Activated naive CD4-positive, alpha-beta T cell treated with anti-CD3 and anti-CD28 coated beads, Interleukin-2, amount 50 U/mL, for 16 hours (primary cell): Measurements from ENCODE around the gene ZC3H8.

Experiments used
- DNase-seq: peaks from one replicate; pipeline ENCODE4 v3.0.0-alpha.2; 2020

Gene ZC3H8

GRCh38 chr2:112194482-112194881 is 60.4 kb downstream of the ZC3H8 start:
- DNase-seq: no peak

GRCh38 chr2:112194028-112194427 is 60.8 kb downstream of the ZC3H8 start:
- no peak for DNase-seq

DNA sequence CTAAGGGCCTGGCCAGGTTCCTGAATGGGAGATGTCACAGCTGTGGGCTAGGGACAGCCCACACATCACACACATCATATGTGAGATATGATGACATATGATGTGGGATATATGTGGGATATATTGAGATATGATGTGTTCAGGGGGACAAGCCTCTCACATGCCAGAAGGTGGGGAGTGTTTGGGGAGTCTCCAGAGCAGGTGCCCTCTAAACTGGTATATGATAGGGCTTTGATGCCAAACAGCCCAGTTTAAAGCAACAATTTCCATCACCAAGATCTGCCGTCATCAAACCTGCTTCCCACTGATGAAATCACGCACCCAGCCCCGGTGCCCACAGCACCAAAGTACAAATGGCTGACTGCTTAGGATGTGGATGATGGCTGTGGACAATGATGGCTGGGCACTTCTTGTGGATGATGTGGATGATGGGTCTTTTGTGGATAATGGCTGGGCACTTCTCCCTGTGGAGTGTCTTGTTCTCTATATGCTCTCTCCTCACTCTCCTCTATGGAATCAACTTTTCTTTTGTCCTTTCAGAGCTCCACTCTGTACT is 65.8 kb downstream of the ZC3H8 start:
- DNase-seq: peak; percentile 16

DNA sequence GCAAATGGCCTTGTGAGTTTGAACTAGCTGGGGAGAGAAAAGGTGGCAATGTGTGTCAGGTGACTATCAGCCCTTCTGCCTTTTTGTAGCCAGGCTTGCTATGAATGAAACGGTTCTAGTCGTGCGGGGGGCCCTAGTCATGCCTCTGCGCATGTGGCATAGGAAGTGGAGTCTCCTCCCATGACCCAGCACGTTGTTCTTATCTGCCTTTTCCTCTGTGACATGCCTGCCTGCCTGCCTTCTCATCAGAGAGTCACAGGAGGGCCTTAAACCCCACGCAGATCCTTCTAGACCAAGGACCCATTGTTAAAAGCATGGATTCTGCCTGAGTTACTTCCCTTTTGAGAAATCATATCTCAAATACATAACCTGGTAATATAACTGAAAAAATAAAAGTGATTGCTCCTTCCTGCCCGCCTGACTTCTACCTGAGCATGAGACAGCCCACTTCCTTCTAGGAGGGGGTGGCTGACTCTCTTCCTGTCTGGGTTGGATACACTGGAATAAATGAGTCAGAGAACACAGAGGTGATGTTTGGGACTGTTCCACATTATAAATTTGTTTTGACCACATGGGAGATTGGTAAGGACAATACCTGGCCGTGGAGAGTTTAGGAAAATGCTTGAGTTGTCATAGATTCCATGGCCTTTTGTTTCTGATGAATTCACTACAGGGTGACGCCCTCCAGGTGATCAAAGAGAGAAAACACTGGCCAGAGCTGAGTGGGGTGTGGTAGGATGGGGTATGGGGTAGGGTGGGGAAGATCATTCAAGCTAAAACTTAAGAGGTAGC is 66.8 kb downstream of the ZC3H8 start:
- DNase-seq: peak; percentile 83

DNA sequence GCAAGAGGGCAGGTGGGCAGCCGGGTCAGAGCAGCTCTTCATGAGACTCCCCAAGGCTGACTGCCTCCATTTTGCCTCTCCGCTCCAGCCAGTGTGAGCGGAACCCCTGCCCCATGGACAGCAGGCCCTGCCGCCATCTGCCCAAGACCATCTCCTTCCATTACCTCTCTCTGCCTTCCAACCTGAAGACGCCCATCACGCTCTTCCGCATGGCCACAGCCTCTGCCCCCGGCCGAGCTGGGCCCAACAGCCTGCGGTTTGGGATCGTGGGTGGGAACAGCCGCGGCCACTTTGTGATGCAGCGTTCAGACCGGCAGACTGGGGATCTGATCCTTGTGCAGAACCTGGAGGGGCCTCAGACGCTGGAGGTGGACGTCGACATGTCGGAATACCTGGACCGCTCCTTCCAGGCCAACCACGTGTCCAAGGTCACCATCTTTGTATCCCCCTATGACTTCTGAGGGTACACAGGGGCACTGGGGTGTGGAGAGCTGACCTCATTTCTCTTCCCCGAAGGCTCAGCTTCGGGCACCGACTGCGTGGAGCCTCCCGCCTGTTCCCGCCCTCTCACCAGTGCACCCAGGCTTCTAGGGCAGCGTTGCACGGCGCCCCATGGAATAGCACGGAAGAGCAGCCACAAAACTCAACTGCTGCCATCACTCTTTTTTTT is 67.7 kb downstream of the ZC3H8 start:
- peak; percentile 26 for DNase-seq

GRCh38 chr2:112185131-112185530 is 69.7 kb downstream of the ZC3H8 start:
- DNase-seq: no peak

DNA sequence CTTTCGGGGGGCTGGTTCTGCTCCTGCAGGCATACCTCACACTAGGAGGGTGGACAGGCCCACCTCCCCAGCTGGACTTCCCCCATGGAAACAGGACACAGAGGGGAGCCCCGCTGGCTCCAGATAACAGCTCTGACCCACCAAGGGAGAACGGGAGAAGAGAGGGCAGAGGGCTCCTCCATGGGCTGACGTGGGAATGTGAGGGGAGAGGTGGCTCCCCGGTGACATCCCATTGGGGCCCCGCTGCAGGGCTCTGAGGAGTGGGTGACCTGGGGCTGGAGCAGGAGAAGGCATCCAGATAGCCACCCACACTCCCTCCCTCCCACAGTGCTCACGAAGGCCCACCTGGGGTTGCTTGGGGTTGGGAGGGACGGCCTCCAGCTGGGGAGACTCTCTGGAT is 70.7 kb downstream of the ZC3H8 start:
- DNase-seq: no peak

DNA sequence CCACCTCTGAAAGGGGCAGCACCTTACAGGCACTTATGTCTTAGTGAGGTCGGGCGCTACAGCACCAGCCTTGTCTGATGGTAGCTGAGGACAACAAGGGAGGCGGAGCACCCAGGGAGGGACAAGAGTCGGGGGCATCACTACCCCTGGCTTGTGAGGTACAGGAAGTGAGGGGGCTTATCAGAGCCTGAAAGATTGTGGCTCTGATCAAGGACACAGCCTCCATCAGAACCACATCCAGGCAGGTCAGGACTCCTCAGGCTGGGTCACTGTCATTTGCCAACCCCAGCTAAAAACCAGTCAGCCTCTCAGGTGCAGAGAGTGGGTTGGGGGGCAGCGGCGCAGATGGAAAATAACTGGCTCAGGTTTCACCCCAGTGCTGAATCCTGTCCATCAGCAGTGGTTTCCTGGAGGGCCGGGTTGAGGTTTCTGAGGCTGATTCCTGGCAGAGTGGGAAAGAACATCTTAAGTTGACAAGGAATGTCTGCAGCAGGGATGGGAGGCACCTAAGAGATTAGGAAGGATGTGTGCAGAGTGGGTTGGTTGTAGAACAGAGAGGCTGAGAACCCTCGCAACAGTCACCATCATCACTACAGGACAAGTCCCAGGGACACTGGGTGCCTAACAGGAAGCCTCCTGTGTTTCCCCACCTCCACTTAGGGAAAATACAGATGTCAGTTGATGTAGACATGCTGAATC is 71.4 kb downstream of the ZC3H8 start:
- no peak for DNase-seq

GRCh38 chr2:112182581-112183034 is 72.2 kb downstream of the ZC3H8 start:
- DNase-seq: peak; percentile 58

DNA sequence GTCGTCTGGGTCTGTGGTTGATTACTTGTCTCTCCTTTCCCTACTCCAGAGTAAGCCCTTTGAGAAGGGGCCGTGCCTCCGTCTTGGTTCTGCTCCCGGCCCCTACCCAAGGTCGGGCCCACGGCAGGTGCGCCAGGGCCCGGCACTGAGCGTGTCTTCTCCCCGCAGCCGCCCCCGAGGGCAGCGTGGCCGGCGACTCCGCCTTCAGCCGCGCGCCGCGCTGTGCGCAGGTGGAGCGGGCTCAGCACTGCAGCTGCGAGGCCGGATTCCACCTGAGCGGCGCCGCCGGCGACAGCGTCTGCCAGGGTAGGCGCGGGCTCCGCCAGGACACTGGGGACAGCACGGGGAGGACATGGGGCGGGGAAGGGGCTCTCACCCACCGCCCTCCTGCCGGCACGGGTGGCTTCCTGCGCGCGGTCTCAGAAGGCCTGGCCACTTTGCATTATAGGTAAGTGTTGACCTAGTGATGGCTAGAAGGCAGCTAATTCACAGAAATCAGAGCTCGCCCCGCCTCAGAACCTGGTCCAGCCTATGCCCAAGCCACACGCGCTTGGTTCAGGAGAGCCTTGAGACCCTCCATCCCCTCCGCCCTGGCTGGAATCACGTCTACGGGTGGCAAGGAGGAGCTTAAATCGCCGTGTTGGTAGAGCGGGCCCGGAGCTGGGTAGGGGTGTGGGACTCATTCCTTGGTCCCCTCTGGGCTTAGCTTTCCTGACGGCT is 73.1 kb downstream of the ZC3H8 start:
- peak; percentile 74 for DNase-seq

DNA sequence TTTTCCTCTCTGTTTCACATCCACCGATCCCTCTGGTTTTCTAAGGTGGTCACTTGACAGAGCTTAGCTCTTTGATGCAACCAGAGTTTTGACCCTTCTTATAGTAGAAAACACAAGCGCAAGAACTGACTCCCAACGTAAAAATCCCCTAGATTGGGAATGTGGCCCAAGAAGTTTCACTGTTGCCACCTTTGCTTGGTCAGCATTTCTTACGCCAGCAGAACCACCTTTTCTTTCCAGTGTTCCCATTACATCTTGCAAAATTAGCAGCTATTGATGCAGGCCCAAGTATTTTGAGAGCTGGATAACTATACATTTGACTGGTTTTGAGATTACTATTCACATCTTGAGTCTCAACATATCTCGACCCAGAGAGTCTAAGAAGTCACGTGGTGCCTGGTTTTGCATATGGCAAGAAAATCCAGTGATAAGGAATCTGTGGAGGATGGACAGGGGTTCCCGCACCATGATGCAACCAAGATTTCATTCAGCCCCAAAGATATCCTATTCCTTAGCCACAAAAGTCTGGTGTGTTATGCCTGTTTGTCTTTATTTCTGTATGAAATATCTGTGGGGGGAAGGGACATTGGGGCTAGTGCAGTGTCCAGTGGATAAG is 78.8 kb downstream of the ZC3H8 start:
- no peak for DNase-seq

DNA sequence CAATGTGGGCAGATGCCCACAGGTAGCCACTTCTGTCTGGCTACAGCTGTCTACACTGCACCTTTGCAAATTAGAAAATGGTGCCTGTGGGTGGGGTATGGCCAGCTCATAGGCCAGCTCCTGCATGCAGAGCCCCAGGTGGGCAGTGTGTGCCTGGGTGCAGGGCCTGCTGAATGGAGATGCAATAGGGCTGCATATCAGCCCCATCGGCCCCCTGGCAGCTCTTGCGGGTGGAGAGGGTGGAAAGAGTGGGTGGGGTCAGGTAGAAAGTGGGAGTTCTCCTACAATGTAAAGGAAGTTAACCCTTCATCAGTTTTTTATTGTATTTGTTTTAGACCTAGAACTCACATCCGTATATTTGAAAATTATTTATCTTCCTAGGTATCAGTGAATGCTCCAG is 79.5 kb downstream of the ZC3H8 start:
- DNase-seq: no peak

GRCh38 chr2:112174383-112174782 is 80.5 kb downstream of the ZC3H8 start:
- DNase-seq: no peak

DNA sequence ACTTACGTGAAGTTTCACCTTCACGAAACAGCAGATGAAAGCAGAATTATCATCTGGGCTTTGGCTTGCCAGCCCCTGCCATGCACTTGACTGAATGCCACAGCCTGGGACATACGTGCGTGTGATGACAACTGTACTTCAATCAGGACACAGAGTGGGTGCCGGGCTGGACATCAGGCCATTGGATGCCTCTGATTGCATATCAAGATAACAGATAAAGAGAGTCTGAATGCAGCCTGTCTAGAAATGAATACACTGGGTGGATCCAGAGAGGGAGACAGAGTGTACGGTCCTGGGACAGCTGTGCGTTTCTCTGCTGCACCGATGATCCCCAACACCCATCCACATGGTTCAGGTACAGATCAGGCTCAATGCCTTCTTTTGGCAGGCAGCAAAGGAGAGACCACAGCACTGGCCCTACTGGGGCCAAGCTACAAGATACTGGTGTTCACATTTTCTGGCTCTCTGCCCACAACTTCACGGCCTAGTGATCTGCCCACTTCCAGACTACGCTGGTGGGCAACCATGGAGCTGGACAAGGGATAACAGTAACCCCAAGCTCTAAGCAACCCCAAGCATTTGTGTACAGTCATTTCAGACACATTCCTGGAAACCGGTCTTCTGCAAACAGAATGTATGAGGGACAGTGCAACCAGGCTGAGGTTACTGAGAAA is 81.1 kb downstream of the ZC3H8 start:
- no peak for DNase-seq

DNA sequence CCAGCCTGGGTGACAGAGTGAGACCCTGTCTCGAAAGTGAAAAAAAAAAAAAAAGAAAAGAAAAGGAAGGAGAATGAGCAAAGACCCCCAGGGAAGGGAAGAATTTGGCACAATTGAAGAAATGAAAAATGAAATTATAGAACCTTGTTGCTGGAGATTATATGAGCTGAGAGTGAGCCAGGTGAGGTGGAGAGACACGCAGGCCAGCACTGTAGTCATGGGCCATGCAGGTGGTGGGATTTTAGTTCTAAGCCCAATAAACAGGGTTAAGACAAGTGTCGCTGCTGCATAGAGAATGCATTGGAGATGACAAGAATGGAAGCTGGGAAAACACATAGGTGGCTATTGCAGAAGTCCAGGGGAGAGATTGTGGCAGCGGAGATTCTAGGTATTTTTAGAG is 84.3 kb downstream of the ZC3H8 start:
- no peak for DNase-seq

- DNase-seq: no peak
Observed at GRCh38 chr2:112168422-112169124, 86.3 kb downstream of the ZC3H8 start.

DNA sequence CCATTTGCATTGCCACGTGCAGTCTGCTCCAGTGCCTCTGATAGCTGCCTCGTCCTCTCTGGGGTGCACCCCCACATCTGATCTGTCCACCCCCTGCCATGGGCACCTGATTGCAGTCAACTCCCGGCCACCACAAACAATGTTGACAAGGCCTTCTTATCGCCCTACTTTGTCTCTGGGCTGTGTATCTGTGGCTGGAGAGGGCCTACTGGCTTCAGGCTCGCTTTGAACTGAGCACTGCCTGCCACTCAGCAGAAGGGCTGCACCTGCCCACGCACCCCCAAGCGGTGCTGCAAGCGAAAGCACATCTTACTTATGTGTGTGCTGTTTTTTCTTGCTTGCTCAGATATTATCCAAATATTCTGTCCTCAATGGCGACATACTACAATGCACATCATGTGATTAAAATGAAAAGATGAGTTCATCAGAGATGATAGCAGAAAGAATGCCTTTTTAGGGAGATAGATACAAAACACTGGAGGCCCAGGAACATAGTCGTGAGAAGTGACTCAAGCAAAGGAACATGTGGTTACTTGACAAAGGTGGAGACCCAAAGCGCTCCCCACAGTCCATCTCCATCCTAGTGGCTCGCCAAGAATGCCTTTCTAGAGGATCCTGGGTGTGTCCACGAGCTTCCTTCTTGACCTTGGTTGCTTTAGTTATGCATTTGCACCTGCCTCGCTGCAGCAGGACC is 87.9 kb downstream of the ZC3H8 start:
- peak; percentile 36 for DNase-seq

DNA sequence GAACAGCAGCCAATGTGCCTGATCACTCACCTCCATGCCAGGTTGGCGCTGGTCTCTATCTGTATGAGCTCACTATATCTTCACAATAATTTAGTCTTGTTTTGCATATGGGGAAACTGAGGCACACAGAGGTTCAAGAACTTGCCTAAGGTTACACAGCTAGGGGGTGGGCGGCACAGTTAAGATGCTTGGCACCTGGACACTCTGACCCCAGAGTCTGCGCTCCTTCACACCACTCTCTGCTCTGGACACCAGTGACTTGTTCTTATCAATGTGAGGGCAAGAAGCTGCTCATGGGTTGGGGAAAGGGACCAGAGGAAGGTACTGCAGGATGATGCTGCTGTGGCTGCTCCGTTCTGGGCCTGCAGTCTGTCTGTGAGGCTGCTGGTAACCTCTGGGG is 89.5 kb downstream of the ZC3H8 start:
- no peak for DNase-seq

- no peak for DNase-seq
Observed at GRCh38 chr2:112164876-112165275, 90.0 kb downstream of the ZC3H8 start.

- DNase-seq: no peak
Observed at GRCh38 chr2:112163541-112163981, 91.3 kb downstream of the ZC3H8 start.
